WTC11 (cell line): ENCODE data around the gene PATE3. TPM values are rescaled to one million over a fixed set of nuclear protein-coding genes. Genes with fewer than 3 reads are reported as not detected.

Source experiments
- ATAC-seq: fragments of 200-7000 bp; cut with Tn5 transposase; 2 replicates; pipeline ENCODE4 v1.10.0; 2021; ENCODE audit warnings: mild to moderate bottlenecking, moderate library complexity
- Bru-seq: library from RNA; stranded (reverse); fragments of 400-500 nt; gene quantifications from one replicate; lab custom pipeline; 2021; lab: Mats Ljungman, UMichigan
- CTCF ChIA-PET: fragments of 300-600 bp; sonication (Branson Sonifier 250); formaldehyde crosslinking; loops from one replicate; lab custom pipeline; 2021; ENCODE audit warnings: antibody characterized with exemption; lab: Charles Lee
- POLR2A ChIA-PET: fragments of 350-600 bp; sonication (Branson Sonifier 250); formaldehyde crosslinking; loops from one replicate; lab custom pipeline; 2021; ENCODE audit warnings: antibody characterized with exemption; lab: Charles Lee
- DNase-seq: peaks from one replicate; pipeline ENCODE4 v3.0.0; 2021; ENCODE audit warnings: low spot score
- H3K27ac Mint-ChIP-seq: 2 replicates; pipeline ENCODE4 v1.8.0; 2021; ENCODE audit warnings: mixed read lengths
- H3K27me3 Mint-ChIP-seq: 2 replicates; pipeline ENCODE4 v1.8.0; 2021; ENCODE audit warnings: low read depth, mild to moderate bottlenecking, moderate library complexity, mixed read lengths
- H3K36me3 Mint-ChIP-seq: 2 replicates; pipeline ENCODE4 v1.8.0; 2021; ENCODE audit warnings: mixed read lengths
- H3K4me1 Mint-ChIP-seq: 2 replicates; pipeline ENCODE4 v1.8.0; 2022; ENCODE audit warnings: mixed read lengths
- H3K4me3 Mint-ChIP-seq: 2 replicates; pipeline ENCODE4 v1.8.0; 2021; ENCODE audit warnings: mild to moderate bottlenecking, moderate library complexity, mixed read lengths
- H3K9me3 Mint-ChIP-seq: 2 replicates; pipeline ENCODE4 v1.8.0; 2021; ENCODE audit warnings: mixed read lengths
- ARID4B ChIP-seq: sonication (generic); formaldehyde crosslinking; IDR thresholded peaks from 2 replicates; pipeline ENCODE4 v1.8.0; 2023; ENCODE audit warnings: missing genetic modification reagents, mild to moderate bottlenecking, borderline replicate concordance
- FOXP1 ChIP-seq: sonication (generic); formaldehyde crosslinking; IDR thresholded peaks from 2 replicates; pipeline ENCODE4 v1.8.0; 2022; ENCODE audit warnings: missing genetic modification reagents, mild to moderate bottlenecking, moderate library complexity, borderline replicate concordance
- MYBL2 ChIP-seq: sonication (generic); formaldehyde crosslinking; IDR thresholded peaks from 2 replicates; pipeline ENCODE4 v1.8.1; 2023; ENCODE audit warnings: mild to moderate bottlenecking, moderate library complexity, missing genetic modification reagents
- NFATC4 ChIP-seq: fragments of 250-450 bp; sonication (Bioruptor Pico); IDR thresholded peaks from 2 replicates; pipeline ENCODE4 v1.9.0; 2021; ENCODE audit warnings: mild to moderate bottlenecking
- PREB ChIP-seq: sonication (generic); formaldehyde crosslinking; IDR thresholded peaks from 2 replicates; pipeline ENCODE4 v1.8.1; 2022; ENCODE audit warnings: mild to moderate bottlenecking, missing genetic modification reagents, moderate library complexity, borderline replicate concordance
- PRRX2 ChIP-seq: fragments of 250-450 bp; sonication (Bioruptor Pico); IDR thresholded peaks from 2 replicates; pipeline ENCODE4 v1.8.0; 2021; ENCODE audit warnings: mild to moderate bottlenecking
- RORB ChIP-seq: fragments of 250-450 bp; sonication (Bioruptor Pico); IDR thresholded peaks from 2 replicates; pipeline ENCODE4 v1.9.0; 2021; ENCODE audit warnings: mild to moderate bottlenecking
- TEAD4 ChIP-seq: sonication (generic); formaldehyde crosslinking; IDR thresholded peaks from 2 replicates; pipeline ENCODE4 v1.8.0; 2022; ENCODE audit warnings: mild to moderate bottlenecking, missing genetic modification reagents
- TP53 ChIP-seq: sonication (generic); formaldehyde crosslinking; IDR thresholded peaks from 2 replicates; pipeline ENCODE4 v1.8.1; 2023; ENCODE audit warnings: mild to moderate bottlenecking, missing genetic modification reagents
- long read RNA-seq, 3 experiments: library from RNA in 1 of 3; library from capped mRNA in 1 of 3; library from polyadenylated mRNA in 1 of 3; unstranded in 2 of 3; stranded (forward) in 1 of 3; transcript quantifications; one replicate each; pipeline ENCODE4 v2.0.0, GENCODE V29; 2021
- total RNA-seq: library from RNA; stranded (reverse); gene quantifications from 3 replicates; pipeline ENCODE4 v1.2.3, GENCODE V29; 2021
- TF ChIP-seq, protein P1 (sequence below): sonication (generic); formaldehyde crosslinking; IDR thresholded peaks from 2 replicates; pipeline ENCODE4 v1.8.0; 2022; ENCODE audit warnings: mild to moderate bottlenecking, missing genetic modification reagents
- TF ChIP-seq, protein P2 (sequence below): fragments of 200-600 bp; IDR thresholded peaks from 2 replicates; pipeline ENCODE4 v1.8.0; 2022; ENCODE audit warnings: antibody characterized with exemption
- TF ChIP-seq, protein P3 (sequence below): sonication (generic); formaldehyde crosslinking; IDR thresholded peaks from 2 replicates; pipeline ENCODE4 v1.8.0; 2022; ENCODE audit warnings: missing genetic modification reagents
- TF ChIP-seq, protein P4 (sequence below): sonication (generic); formaldehyde crosslinking; IDR thresholded peaks from 2 replicates; pipeline ENCODE4 v1.8.1; 2023; ENCODE audit warnings: mild to moderate bottlenecking, missing genetic modification reagents, moderate library complexity
- TF ChIP-seq, protein P5 (sequence below): fragments of 250-450 bp; sonication (Bioruptor Pico); IDR thresholded peaks from 2 replicates; pipeline ENCODE4 v1.9.0; 2021; ENCODE audit warnings: mild to moderate bottlenecking
- TF ChIP-seq, protein P6 (sequence below): sonication (generic); formaldehyde crosslinking; IDR thresholded peaks from 2 replicates; pipeline ENCODE4 v1.8.0; 2022; ENCODE audit warnings: mild to moderate bottlenecking, missing genetic modification reagents
- TF ChIP-seq, protein P7 (sequence below): fragments of 250-450 bp; sonication (Bioruptor Pico); IDR thresholded peaks from 2 replicates; pipeline ENCODE4 v1.8.0; 2021; ENCODE audit warnings: mild to moderate bottlenecking

The PATE3 gene
- total RNA-seq (not detected in 3 replicates), Bru-seq, nascent RNA (not detected)
- long read RNA-seq, experiment 1: 0 reads
- long read RNA-seq, experiment 2: 0 reads
- long read RNA-seq, experiment 3: 0 reads

DNA sequence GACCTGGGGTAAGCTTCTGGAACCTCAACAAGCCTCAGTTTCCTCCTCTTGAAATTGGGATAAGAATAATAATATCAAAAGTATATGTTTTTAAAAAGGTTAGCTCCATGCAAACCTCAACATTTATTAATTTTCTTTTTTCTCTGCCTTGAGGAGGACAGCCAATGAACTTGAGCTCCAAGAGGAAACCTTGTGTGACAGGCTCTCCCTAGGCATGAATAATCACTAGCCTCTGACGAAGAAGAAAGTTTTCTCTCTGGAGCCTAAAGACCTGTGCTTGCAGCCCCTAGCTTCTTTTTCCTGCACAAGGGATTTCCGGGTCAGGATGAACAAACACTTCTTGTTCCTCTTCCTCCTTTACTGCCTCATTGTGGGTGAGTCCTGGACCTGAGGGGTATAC is at the start of gene PATE3:
Gene PATE3, plus strand, starts transcription at position 301 of the 400 bp plus-strand sequence. Its CDS starts 25 bp downstream, at position 326.
- ATAC-seq (no peak), DNase-seq (no peak)
- CTCF ChIA-PET: no interaction called here
- no peaks in the 10 kb centered on the region for H3K4me1 Mint-ChIP-seq
- no peak within 1 kb of the TSS for H3K27ac Mint-ChIP-seq
- H3K36me3 Mint-ChIP-seq: no peaks in the 10 kb centered on the region
- POLR2A ChIA-PET: no interaction called here
- peaks cover 17% of the 10 kb centered on the region for H3K27me3 Mint-ChIP-seq
- no peak within 1 kb of the TSS for H3K4me3 Mint-ChIP-seq
- TF ChIP-seq, protein P1, sequence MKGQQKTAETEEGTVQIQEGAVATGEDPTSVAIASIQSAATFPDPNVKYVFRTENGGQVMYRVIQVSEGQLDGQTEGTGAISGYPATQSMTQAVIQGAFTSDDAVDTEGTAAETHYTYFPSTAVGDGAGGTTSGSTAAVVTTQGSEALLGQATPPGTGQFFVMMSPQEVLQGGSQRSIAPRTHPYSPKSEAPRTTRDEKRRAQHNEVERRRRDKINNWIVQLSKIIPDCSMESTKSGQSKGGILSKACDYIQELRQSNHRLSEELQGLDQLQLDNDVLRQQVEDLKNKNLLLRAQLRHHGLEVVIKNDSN (CRISPR knock-in tag): no peak
- TF ChIP-seq FOXP1 (CRISPR knock-in tag): no peak
- TF ChIP-seq, protein P2, sequence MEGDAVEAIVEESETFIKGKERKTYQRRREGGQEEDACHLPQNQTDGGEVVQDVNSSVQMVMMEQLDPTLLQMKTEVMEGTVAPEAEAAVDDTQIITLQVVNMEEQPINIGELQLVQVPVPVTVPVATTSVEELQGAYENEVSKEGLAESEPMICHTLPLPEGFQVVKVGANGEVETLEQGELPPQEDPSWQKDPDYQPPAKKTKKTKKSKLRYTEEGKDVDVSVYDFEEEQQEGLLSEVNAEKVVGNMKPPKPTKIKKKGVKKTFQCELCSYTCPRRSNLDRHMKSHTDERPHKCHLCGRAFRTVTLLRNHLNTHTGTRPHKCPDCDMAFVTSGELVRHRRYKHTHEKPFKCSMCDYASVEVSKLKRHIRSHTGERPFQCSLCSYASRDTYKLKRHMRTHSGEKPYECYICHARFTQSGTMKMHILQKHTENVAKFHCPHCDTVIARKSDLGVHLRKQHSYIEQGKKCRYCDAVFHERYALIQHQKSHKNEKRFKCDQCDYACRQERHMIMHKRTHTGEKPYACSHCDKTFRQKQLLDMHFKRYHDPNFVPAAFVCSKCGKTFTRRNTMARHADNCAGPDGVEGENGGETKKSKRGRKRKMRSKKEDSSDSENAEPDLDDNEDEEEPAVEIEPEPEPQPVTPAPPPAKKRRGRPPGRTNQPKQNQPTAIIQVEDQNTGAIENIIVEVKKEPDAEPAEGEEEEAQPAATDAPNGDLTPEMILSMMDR: no peak
- TF ChIP-seq, protein P3, sequence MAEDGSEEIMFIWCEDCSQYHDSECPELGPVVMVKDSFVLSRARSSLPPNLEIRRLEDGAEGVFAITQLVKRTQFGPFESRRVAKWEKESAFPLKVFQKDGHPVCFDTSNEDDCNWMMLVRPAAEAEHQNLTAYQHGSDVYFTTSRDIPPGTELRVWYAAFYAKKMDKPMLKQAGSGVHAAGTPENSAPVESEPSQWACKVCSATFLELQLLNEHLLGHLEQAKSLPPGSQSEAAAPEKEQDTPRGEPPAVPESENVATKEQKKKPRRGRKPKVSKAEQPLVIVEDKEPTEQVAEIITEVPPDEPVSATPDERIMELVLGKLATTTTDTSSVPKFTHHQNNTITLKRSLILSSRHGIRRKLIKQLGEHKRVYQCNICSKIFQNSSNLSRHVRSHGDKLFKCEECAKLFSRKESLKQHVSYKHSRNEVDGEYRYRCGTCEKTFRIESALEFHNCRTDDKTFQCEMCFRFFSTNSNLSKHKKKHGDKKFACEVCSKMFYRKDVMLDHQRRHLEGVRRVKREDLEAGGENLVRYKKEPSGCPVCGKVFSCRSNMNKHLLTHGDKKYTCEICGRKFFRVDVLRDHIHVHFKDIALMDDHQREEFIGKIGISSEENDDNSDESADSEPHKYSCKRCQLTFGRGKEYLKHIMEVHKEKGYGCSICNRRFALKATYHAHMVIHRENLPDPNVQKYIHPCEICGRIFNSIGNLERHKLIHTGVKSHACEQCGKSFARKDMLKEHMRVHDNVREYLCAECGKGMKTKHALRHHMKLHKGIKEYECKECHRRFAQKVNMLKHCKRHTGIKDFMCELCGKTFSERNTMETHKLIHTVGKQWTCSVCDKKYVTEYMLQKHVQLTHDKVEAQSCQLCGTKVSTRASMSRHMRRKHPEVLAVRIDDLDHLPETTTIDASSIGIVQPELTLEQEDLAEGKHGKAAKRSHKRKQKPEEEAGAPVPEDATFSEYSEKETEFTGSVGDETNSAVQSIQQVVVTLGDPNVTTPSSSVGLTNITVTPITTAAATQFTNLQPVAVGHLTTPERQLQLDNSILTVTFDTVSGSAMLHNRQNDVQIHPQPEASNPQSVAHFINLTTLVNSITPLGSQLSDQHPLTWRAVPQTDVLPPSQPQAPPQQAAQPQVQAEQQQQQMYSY: no peak
- no peak for TF ChIP-seq RORB (CRISPR knock-in tag)
- no peak for TF ChIP-seq TP53 (CRISPR knock-in tag)
- TF ChIP-seq ARID4B: no peak
- TF ChIP-seq PRRX2 (CRISPR knock-in tag): no peak
- TF ChIP-seq, protein P4, sequence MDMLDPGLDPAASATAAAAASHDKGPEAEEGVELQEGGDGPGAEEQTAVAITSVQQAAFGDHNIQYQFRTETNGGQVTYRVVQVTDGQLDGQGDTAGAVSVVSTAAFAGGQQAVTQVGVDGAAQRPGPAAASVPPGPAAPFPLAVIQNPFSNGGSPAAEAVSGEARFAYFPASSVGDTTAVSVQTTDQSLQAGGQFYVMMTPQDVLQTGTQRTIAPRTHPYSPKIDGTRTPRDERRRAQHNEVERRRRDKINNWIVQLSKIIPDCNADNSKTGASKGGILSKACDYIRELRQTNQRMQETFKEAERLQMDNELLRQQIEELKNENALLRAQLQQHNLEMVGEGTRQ (CRISPR knock-in tag): no peak
- TF ChIP-seq, protein P5, sequence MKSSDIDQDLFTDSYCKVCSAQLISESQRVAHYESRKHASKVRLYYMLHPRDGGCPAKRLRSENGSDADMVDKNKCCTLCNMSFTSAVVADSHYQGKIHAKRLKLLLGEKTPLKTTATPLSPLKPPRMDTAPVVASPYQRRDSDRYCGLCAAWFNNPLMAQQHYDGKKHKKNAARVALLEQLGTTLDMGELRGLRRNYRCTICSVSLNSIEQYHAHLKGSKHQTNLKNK: no peak
- TF ChIP-seq MYBL2: no peak
- no peak for TF ChIP-seq TEAD4 (CRISPR knock-in tag)
- TF ChIP-seq, protein P6, sequence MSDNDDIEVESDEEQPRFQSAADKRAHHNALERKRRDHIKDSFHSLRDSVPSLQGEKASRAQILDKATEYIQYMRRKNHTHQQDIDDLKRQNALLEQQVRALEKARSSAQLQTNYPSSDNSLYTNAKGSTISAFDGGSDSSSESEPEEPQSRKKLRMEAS (CRISPR knock-in tag): no peak
- TF ChIP-seq, protein P7, sequence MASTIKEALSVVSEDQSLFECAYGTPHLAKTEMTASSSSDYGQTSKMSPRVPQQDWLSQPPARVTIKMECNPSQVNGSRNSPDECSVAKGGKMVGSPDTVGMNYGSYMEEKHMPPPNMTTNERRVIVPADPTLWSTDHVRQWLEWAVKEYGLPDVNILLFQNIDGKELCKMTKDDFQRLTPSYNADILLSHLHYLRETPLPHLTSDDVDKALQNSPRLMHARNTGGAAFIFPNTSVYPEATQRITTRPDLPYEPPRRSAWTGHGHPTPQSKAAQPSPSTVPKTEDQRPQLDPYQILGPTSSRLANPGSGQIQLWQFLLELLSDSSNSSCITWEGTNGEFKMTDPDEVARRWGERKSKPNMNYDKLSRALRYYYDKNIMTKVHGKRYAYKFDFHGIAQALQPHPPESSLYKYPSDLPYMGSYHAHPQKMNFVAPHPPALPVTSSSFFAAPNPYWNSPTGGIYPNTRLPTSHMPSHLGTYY: no peak
- no peak for TF ChIP-seq NFATC4 (CRISPR knock-in tag)
- no peak for TF ChIP-seq PREB (CRISPR knock-in tag)
- peaks cover 6% of the 10 kb centered on the region for H3K9me3 Mint-ChIP-seq
